K562 (cell line): ENCODE results near the gene PRKCG.

Experiments used
- EP300 ChIP-seq: IDR thresholded peaks from 2 replicates; pipeline ENCODE4 v1.6.1; 2012; ENCODE audit warnings: low read length, improper control_type of control experiment
- HNRNPH1 ChIP-seq: fragments of 200-400 bp; formaldehyde crosslinking; optimal IDR thresholded peaks from 2 replicates; pipeline ENCODE3; 2017; ENCODE audit warnings: low read depth, mild to moderate bottlenecking, low read length, moderate library complexity
- MAFF ChIP-seq: IDR thresholded peaks from 2 replicates; pipeline ENCODE4 v1.6.1; 2012; ENCODE audit warnings: low read length, improper control_type of control experiment
- POLR2A ChIP-seq: fragments of 450-650 bp; conservative IDR thresholded peaks from 2 replicates; pipeline ENCODE4 v1.6.1; 2016
- TF ChIP-seq, protein P1 (sequence below): fragments of 250-450 bp; sonication (Bioruptor Pico); IDR thresholded peaks from 2 replicates; pipeline ENCODE4 v1.8.0; 2021; ENCODE audit warnings: moderate library complexity, mild to moderate bottlenecking, inconsistent platforms
- TF ChIP-seq, protein P2 (sequence below), 3 experiments: IDR thresholded peaks in 2 of 3; conservative IDR thresholded peaks in 1 of 3; 2 replicates each; pipeline ENCODE4 v1.5.1; 2011 to 2012; ENCODE audit warnings: low read length in 3 of 3, mild to moderate bottlenecking in 3 of 3, control low read depth in 2 of 3, improper control_type of control experiment in 1 of 3, inconsistent platforms in 1 of 3, low read depth in 1 of 3, mixed read lengths in 1 of 3, moderate library complexity in 1 of 3; ENCODE audit not compliant: insufficient read depth in 2 of 3

DNA sequence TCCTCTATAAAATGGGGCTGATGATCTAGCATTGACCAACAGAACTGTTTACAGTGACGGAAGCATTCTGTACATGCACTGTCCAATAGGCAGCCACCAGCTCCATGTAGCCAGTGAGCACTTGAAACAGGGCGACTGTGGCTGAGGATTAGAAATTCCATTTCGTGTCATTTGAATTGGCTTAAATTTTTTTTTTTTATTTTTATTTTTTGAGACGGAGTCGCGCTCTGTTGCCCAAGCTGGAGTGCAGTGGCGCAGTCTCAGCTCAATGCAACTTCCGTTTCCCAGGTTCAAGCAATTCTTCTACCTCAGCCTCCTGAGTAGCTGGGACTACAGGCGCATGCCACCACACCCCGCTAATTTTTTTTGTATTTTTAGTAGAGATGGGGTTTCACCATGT lies 3.0 kb downstream of the PRKCG start:
- TF ChIP-seq HNRNPH1 (no peak), EP300 (no peak), POLR2A (no peak), MAFF (no peak)
- TF ChIP-seq, protein P1, sequence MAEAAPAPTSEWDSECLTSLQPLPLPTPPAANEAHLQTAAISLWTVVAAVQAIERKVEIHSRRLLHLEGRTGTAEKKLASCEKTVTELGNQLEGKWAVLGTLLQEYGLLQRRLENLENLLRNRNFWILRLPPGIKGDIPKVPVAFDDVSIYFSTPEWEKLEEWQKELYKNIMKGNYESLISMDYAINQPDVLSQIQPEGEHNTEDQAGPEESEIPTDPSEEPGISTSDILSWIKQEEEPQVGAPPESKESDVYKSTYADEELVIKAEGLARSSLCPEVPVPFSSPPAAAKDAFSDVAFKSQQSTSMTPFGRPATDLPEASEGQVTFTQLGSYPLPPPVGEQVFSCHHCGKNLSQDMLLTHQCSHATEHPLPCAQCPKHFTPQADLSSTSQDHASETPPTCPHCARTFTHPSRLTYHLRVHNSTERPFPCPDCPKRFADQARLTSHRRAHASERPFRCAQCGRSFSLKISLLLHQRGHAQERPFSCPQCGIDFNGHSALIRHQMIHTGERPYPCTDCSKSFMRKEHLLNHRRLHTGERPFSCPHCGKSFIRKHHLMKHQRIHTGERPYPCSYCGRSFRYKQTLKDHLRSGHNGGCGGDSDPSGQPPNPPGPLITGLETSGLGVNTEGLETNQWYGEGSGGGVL (CRISPR knock-in tag), result no peak
- TF ChIP-seq, protein P2, sequence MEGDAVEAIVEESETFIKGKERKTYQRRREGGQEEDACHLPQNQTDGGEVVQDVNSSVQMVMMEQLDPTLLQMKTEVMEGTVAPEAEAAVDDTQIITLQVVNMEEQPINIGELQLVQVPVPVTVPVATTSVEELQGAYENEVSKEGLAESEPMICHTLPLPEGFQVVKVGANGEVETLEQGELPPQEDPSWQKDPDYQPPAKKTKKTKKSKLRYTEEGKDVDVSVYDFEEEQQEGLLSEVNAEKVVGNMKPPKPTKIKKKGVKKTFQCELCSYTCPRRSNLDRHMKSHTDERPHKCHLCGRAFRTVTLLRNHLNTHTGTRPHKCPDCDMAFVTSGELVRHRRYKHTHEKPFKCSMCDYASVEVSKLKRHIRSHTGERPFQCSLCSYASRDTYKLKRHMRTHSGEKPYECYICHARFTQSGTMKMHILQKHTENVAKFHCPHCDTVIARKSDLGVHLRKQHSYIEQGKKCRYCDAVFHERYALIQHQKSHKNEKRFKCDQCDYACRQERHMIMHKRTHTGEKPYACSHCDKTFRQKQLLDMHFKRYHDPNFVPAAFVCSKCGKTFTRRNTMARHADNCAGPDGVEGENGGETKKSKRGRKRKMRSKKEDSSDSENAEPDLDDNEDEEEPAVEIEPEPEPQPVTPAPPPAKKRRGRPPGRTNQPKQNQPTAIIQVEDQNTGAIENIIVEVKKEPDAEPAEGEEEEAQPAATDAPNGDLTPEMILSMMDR (IDR thresholded peaks at IDR 0.05 in 2 of 3, conservative IDR thresholded peaks at IDR 0.05 in 1 of 3; ENCODE audit: insufficient read depth in 2 of 3, low read depth in 1 of 3, low read length in 3 of 3), result no peak
